Umbilical cord (tissue), 1 donor: ENCODE results near the gene SOX12. TPM values are rescaled to one million over a fixed set of nuclear protein-coding genes. Genes with fewer than 3 reads are reported as not detected.

Source experiments
- total RNA-seq: library from RNA; depleted of rRNA; stranded (reverse); fragments of >200 nt; gene quantifications from one replicate; pipeline ENCODE4 v1.2.3, GENCODE V29; 2014; ENCODE audit warnings: low replicate concordance; ENCODE audit not compliant: insufficient read depth

SOX12 gene
- total RNA-seq, 1 donor from 2014 or later: 4.1 TPM

Other genes with a start within 250 kb of the SOX12 start
- not detected for gene DEFB125, start 237.9 kb upstream of the SOX12 start, total RNA-seq
- gene DEFB126, start 183.0 kb upstream of the SOX12 start, total RNA-seq: not detected
- not detected for gene DEFB127, start 168.1 kb upstream of the SOX12 start, total RNA-seq
- not detected for gene DEFB128, start 135.8 kb upstream of the SOX12 start, total RNA-seq
- gene DEFB129, start 98.3 kb upstream of the SOX12 start, total RNA-seq: not detected
- gene DEFB132, start 67.8 kb upstream of the SOX12 start, total RNA-seq: 2.4 TPM
- not detected for gene C20orf96, start 34.8 kb upstream of the SOX12 start, total RNA-seq
- gene ZCCHC3, start 28.0 kb upstream of the SOX12 start, total RNA-seq: 40.0 TPM
- gene NRSN2, start 21.6 kb downstream of the SOX12 start, total RNA-seq: 13.2 TPM
- gene TRIB3, start 55.2 kb downstream of the SOX12 start, total RNA-seq: 10.8 TPM
- gene RBCK1, start 82.7 kb downstream of the SOX12 start, total RNA-seq: 41.2 TPM
- gene TBC1D20, start 137.0 kb downstream of the SOX12 start, total RNA-seq: 20.9 TPM
- gene CSNK2A1, start 218.2 kb downstream of the SOX12 start, total RNA-seq: 91.5 TPM